ENCODE results near the gene PPFIA4. TPM values are rescaled to one million over a fixed set of nuclear protein-coding genes. Genes with fewer than 3 reads are reported as not detected.

PPFIA4 gene
- total RNA-seq, 1 donor from 2014 or later = 11.5 TPM

DNA sequence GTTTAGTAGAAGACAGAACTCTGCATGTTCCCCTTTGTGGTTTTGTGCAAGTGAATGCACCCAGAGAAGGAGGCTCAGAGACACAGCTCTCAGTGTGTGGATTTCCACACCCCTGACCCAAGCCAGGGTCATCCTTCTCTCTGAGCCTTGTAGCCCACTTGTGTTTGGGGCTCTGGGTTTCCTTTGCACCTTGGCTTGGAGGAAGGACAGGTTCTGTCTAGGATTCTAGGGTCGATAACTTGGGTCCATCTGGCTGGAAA lies 32.3 kb downstream of the PPFIA4 start:
- H3K36me3 Mint-ChIP-seq (ENCODE audit: low read depth) = peaks cover 6% of the 10 kb centered on the region

DNA sequence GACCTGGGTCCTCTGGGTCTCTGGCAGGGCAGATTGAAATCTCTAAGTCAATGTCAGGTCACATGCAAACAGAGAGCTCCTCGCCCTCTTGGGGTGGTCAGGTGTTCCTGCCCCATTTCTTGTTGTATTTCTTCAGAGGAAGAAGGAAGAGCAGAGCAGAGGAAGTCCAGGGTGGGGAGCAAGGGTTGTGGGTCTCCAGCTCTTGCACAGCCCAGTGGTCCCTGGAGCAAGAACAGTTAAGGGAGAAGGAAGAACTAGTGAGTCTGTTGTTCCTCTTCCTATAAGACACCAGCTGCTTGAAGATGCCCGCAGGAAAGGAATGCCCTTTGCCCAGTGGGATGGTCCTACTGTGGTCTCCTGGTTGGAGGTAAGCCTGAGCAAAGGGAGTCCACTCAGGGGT lies 33.2 kb downstream of the PPFIA4 start:
- H3K36me3 Mint-ChIP-seq (ENCODE audit: low read depth) = peaks cover 6% of the 10 kb centered on the region
- no peak for DNase-seq (ENCODE audit: low spot score)
- intact Hi-C loops (cut with micrococcal nuclease) = no loop called here
- H3K4me3 Mint-ChIP-seq = no peak overlapping the region
- H3K9me3 Mint-ChIP-seq = no peaks in the 10 kb centered on the region
- H3K4me1 Mint-ChIP-seq (ENCODE audit: low read depth) = no peaks in the 10 kb centered on the region
- H3K27me3 Mint-ChIP-seq (ENCODE audit: insufficient read depth) = no peaks in the 10 kb centered on the region
- H3K27ac Mint-ChIP-seq = no peak overlapping the region

More for the DNA sequence above, 32.3 kb downstream of the PPFIA4 start:
- no peak for DNase-seq (ENCODE audit: low spot score)
- intact Hi-C loops (cut with micrococcal nuclease) = no loop called here
- H3K27me3 Mint-ChIP-seq (ENCODE audit: insufficient read depth) = no peaks in the 10 kb centered on the region
- no peak overlapping the region for H3K4me3 Mint-ChIP-seq
- H3K27ac Mint-ChIP-seq = no peak overlapping the region
- H3K9me3 Mint-ChIP-seq = no peaks in the 10 kb centered on the region
- H3K4me1 Mint-ChIP-seq (ENCODE audit: low read depth) = no peaks in the 10 kb centered on the region

DNA sequence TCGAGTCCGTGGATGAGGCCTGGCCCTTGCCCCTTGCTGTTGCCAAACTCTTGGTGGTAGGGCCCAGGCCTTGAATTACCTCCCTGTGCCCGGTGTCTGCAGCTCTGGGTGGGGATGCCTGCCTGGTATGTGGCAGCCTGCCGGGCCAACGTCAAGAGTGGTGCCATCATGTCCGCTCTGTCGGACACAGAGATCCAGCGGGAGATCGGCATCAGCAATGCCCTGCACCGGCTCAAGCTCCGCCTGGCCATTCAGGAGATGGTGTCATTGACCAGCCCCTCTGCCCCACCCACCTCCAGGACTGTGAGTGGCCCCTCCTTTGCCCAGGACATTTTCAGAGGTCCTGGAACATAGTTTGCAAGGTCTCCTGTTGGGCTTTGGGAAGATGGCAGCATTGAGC lies 33.8 kb downstream of the PPFIA4 start:
- no peaks in the 10 kb centered on the region for H3K4me1 Mint-ChIP-seq (ENCODE audit: low read depth)
- no peak for DNase-seq (ENCODE audit: low spot score)
- no peaks in the 10 kb centered on the region for H3K9me3 Mint-ChIP-seq
- no peak overlapping the region for H3K4me3 Mint-ChIP-seq
- H3K27ac Mint-ChIP-seq = no peak overlapping the region
- intact Hi-C loops (cut with micrococcal nuclease) = no loop called here
- no peaks in the 10 kb centered on the region for H3K27me3 Mint-ChIP-seq (ENCODE audit: insufficient read depth)
- H3K36me3 Mint-ChIP-seq (ENCODE audit: low read depth) = peaks cover 6% of the 10 kb centered on the region

DNA sequence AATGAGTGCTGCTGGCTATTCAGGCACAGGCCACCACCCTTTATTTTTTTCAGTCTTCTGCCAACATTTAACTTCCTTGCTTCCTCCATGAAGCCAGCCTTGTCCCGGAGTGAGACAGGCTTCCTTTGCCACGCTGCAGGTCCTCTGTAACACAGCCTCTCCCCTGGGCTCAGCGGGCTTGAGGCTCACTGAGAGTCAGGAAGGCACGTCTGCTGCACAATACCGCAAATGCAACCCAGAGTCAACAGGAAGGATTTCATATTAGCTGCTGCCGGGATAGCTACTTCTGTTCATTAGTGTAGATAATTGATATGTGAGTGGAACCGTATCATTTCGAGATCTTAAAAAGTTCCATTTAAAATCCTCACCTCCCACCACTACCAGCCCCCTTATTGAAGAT lies 37.0 kb downstream of the PPFIA4 start:
- Mint-ChIP-seq H3K4me3 (no peak overlapping the region), H3K27ac (no peak overlapping the region), H3K27me3 (ENCODE audit: insufficient read depth) (no peaks in the 10 kb centered on the region), H3K36me3 (ENCODE audit: low read depth) (peaks cover 9% of the 10 kb centered on the region), H3K9me3 (no peaks in the 10 kb centered on the region), H3K4me1 (ENCODE audit: low read depth) (no peaks in the 10 kb centered on the region)
- DNase-seq (ENCODE audit: low spot score) = no peak
- intact Hi-C loops (cut with micrococcal nuclease) = no loop called here

DNA sequence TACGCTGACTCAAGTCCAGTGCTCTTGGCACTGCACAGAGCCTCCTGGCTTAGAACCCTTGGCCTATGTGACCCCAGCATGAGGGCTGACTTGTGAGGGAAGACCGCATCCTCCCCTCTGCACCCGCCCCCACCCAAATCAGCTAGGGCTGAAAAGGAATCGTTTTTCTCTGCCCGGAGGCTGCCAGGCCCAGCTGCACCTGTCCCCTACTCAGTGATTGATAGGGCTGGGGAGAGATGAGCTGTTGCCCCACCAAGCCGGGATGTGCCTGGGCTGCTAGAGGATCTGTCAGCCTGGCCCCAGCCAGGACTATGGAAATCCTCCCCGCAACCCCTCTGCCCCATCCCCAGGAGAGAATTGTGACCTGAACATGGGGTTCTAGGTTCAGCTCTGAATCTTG lies 38.9 kb downstream of the PPFIA4 start:
- Mint-ChIP-seq H3K4me1 (ENCODE audit: low read depth) (no peaks in the 10 kb centered on the region), H3K27me3 (ENCODE audit: insufficient read depth) (no peaks in the 10 kb centered on the region), H3K36me3 (ENCODE audit: low read depth) (peaks cover 9% of the 10 kb centered on the region), H3K9me3 (no peaks in the 10 kb centered on the region), H3K4me3 (no peak overlapping the region), H3K27ac (no peak overlapping the region)
- intact Hi-C loops (cut with micrococcal nuclease) = no loop called here
- no peak for DNase-seq (ENCODE audit: low spot score)

DNA sequence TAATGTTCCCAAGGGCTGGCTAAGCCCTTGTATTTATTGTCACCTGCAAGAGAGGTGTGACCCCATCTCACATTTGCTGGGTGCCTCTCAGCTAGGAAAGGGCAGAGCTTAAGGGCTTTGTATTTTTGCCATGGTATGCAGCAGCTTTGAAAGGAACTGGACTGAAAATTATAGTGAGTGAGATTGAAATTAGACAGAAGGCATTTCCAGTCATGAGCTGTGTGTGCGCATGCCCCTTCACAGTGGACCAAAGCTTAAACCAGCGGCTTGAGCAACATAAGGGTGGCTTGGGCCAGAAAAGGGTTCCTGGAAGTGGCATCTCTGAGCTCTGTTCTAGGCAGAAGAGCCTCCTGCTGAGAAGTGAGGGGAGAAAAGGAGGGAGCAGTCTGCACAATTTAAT lies 39.7 kb downstream of the PPFIA4 start:
- no peaks in the 10 kb centered on the region for H3K9me3 Mint-ChIP-seq
- H3K4me1 Mint-ChIP-seq (ENCODE audit: low read depth) = no peaks in the 10 kb centered on the region
- DNase-seq (ENCODE audit: low spot score) = no peak
- H3K4me3 Mint-ChIP-seq = no peak overlapping the region
- intact Hi-C loops (cut with micrococcal nuclease) = no loop called here
- no peaks in the 10 kb centered on the region for H3K27me3 Mint-ChIP-seq (ENCODE audit: insufficient read depth)
- H3K27ac Mint-ChIP-seq = no peak overlapping the region
- peaks cover 9% of the 10 kb centered on the region for H3K36me3 Mint-ChIP-seq (ENCODE audit: low read depth)

DNA sequence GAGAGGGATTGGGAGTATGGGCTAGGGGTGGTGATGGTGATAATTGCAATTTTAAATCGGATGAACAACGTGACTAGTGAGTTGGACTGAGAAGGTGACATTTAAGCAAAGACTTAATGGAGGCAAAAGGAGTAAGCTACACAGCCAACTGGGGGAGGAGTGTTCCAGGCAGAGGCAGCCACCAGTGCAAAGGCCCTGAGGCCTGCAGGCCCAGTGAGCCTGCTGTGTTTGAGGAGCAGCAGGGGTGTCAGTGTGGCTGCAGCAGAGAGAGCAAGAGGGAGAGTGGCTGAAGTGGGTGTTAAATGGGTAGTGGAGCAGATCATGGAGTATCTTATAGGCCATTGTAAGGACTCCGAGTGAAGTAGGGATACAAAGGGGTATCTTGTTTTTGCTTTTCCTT lies 40.7 kb downstream of the PPFIA4 start:
- intact Hi-C loops (cut with micrococcal nuclease) = no loop called here
- Mint-ChIP-seq H3K36me3 (ENCODE audit: low read depth) (peaks cover 9% of the 10 kb centered on the region), H3K9me3 (no peaks in the 10 kb centered on the region), H3K27ac (no peak overlapping the region), H3K27me3 (ENCODE audit: insufficient read depth) (no peaks in the 10 kb centered on the region), H3K4me3 (no peak overlapping the region), H3K4me1 (ENCODE audit: low read depth) (no peaks in the 10 kb centered on the region)
- no peak for DNase-seq (ENCODE audit: low spot score)

DNA sequence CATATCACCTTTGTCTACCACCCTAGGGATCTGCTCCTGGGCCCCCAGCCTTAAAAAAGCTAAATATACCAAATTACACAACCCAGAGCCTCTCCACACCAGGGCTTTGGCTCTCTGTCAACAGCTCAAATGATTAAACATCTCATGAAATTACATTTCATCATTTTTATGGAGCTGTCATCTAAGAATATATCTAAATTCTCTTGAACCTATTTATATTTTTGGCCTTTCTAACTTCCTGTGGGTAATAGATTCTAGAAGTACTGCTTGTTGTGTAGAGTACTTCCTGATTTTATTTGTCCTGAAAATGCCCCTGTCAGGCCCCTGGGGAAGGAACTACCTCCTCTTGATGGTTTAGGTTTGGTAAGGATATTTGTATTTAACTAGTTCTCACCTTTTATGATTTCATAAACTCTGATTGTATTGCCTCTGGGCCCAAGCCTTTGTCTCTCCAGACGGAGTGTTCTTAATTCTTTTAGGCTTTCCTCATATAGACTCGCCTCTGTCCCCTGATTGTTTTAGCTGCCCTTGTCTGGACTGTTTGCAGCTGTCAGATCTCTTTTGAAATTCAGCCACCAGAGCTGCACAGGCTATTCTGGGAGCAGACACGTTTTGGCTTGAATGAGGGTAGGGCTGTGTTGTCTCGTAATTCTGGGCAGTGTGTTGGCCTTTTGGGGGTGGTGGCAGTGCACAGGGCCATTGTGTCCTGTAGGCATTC lies 42.9 kb downstream of the PPFIA4 start:
- DNase-seq (ENCODE audit: low spot score) = no peak
- intact Hi-C loops (cut with micrococcal nuclease) = no loop called here
- Mint-ChIP-seq H3K4me3 (no peak overlapping the region), H3K4me1 (ENCODE audit: low read depth) (no peaks in the 10 kb centered on the region), H3K27ac (no peak overlapping the region), H3K36me3 (ENCODE audit: low read depth) (peaks cover 16% of the 10 kb centered on the region), H3K9me3 (no peaks in the 10 kb centered on the region), H3K27me3 (ENCODE audit: insufficient read depth) (no peaks in the 10 kb centered on the region)

DNA sequence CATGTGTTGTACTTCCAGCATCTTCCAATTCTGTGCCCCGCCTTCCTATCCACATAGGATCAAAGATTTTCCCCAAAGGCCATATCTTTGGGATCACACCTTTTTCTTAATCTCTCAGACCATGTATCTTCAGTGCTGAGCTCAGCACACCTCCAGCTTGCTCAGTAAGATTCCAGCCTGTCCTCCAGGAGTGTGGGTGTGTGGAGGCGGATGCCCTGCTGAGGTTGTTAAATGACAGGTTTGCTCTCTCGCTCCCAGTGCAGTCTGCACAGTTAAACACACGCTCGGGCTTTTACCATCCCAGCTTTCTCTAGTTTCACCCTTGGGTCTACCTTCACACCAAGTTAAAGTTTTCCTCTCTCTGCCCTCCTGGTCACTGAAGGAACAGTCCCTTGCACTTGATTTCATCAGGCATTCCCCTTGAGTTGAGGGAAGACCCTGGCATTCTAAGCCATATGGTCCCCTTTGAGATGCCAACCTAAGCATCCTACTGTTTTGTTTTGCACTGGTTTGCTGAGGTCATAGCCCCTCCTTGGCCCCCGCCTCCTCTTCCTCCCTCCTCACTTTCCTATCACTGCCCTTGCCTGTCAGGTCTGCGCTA lies 45.8 kb downstream of the PPFIA4 start:
- peaks cover 9% of the 10 kb centered on the region for H3K36me3 Mint-ChIP-seq (ENCODE audit: low read depth)
- no peak overlapping the region for H3K27ac Mint-ChIP-seq

DNA sequence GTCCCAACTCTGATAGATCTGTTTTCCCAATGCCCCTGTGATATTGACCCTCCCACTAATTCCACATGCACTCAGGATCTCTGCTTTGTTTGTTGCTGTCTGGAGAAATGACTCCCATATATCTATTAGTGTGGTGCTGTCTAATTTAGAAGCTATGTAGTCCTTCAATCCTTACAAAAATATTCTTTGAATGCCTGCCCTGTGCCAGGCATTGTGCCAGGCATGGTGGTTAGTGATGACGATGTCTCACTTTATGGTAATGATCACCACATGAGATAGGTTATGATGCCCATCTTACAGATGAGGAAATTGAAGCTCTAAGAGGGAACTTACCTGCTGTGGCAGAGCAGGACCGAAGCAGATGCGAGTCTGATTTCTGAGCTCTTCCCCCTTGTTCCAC lies 46.6 kb downstream of the PPFIA4 start:
- H3K36me3 Mint-ChIP-seq (ENCODE audit: low read depth) = peaks cover 9% of the 10 kb centered on the region
- H3K27ac Mint-ChIP-seq = no peak overlapping the region
- peaks cover 7% of the 10 kb centered on the region for H3K27me3 Mint-ChIP-seq (ENCODE audit: insufficient read depth)
- DNase-seq (ENCODE audit: low spot score) = no peak
- intact Hi-C loops (cut with micrococcal nuclease) = no loop called here
- H3K4me1 Mint-ChIP-seq (ENCODE audit: low read depth) = no peaks in the 10 kb centered on the region
- H3K4me3 Mint-ChIP-seq = no peak overlapping the region
- no peaks in the 10 kb centered on the region for H3K9me3 Mint-ChIP-seq

More for the DNA sequence above, 45.8 kb downstream of the PPFIA4 start:
- no peaks in the 10 kb centered on the region for H3K9me3 Mint-ChIP-seq
- H3K27me3 Mint-ChIP-seq (ENCODE audit: insufficient read depth) = peaks cover 6% of the 10 kb centered on the region
- intact Hi-C loops (cut with micrococcal nuclease) = no loop called here
- no peaks in the 10 kb centered on the region for H3K4me1 Mint-ChIP-seq (ENCODE audit: low read depth)
- no peak overlapping the region for H3K4me3 Mint-ChIP-seq
- no peak for DNase-seq (ENCODE audit: low spot score)

DNA sequence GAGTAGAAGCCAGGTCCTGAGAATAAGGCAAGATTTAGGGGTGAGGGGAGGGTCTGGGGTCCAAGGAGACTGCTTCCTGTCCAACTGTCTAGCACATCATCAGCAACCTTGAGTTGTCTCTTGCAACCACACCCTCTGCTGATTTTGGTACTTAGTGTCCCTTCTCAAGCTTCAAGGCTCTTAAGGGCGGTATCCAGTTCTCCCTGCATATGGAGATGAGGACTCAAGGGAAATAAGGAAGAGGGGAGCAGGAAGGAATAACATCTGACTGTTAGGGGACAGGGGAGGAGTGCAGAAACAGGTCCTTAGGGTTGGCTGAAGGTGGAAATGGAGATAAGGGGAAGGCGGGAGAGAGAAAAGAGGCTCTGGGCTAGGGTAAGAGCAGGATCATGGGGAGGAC lies 47.2 kb downstream of the PPFIA4 start:
- DNase-seq (ENCODE audit: low spot score) = no peak
- Mint-ChIP-seq H3K4me3 (no peak overlapping the region), H3K27me3 (ENCODE audit: insufficient read depth) (peaks cover 7% of the 10 kb centered on the region), H3K27ac (no peak overlapping the region), H3K36me3 (ENCODE audit: low read depth) (peaks cover 9% of the 10 kb centered on the region), H3K4me1 (ENCODE audit: low read depth) (no peaks in the 10 kb centered on the region), H3K9me3 (no peaks in the 10 kb centered on the region)
- intact Hi-C loops (cut with micrococcal nuclease) = no loop called here

DNA sequence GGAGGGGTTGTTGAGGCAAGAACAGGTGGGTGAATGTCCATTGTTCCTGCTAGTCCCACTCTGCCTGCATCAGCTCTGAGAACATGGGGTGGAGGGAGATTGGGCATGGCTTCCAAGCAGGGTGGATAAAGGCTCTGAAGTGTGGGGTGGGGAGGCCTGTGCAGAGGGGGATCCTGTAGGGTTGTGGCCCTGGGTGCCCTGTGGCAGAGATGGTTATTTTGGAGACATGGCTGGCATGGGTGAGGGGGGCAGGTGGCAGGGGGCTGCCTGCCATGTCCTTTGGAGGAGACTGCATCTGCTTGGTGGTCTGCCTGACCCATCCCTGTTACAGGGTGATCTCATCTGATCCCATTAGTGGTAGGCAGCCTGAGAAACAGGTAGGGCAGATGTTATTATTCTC lies 48.3 kb downstream of the PPFIA4 start:
- intact Hi-C loops (cut with micrococcal nuclease) = no loop called here
- no peak overlapping the region for H3K4me3 Mint-ChIP-seq
- H3K27ac Mint-ChIP-seq = no peak overlapping the region
- H3K9me3 Mint-ChIP-seq = no peaks in the 10 kb centered on the region
- DNase-seq (ENCODE audit: low spot score) = no peak
- no peaks in the 10 kb centered on the region for H3K4me1 Mint-ChIP-seq (ENCODE audit: low read depth)
- peaks cover 7% of the 10 kb centered on the region for H3K27me3 Mint-ChIP-seq (ENCODE audit: insufficient read depth)
- peaks cover 7% of the 10 kb centered on the region for H3K36me3 Mint-ChIP-seq (ENCODE audit: low read depth)

DNA sequence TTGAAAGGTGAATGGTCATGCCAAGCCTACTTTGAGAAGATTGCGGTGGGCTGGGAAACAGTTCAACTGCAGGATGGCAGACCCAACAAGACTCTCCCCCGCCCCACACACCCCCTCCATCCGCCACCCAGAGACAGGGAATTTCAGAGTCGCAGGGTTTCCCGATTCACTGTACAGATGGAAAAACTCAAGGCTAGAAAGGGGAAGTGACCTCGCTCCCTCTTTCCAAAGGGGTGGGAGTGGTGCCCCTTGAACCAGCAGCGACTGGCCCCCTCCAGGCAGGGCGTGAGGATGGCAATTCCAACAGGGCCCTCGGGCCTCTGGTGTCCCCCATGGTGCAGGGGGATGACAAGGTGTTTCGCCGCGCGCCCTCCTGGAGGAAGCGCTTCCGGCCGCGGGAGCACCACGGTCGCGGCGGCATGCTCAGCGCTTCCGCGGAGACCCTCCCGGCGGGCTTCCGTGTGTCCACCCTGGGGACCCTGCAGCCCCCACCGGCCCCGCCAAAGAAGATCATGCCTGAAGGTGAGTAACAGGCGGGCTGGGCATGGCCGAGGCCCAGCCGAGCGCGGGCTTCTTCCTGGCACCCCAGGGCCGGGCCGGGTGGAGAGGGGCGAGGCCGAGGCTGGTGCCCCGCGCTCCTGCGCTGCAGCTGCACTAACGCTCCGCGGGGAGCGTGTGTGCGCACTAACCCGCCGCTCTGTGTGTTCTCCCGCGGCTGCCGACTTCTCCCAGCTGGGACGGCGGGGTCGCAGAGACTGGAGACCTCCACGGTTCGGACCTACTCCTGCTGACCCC lies 49.1 kb downstream of the PPFIA4 start:
- H3K36me3 Mint-ChIP-seq (ENCODE audit: low read depth) = peaks cover 7% of the 10 kb centered on the region
- no peak overlapping the region for H3K27ac Mint-ChIP-seq
- peaks cover 7% of the 10 kb centered on the region for H3K27me3 Mint-ChIP-seq (ENCODE audit: insufficient read depth)
- no peaks in the 10 kb centered on the region for H3K9me3 Mint-ChIP-seq
- intact Hi-C loops (cut with micrococcal nuclease) = no loop called here
- H3K4me1 Mint-ChIP-seq (ENCODE audit: low read depth) = no peaks in the 10 kb centered on the region
- no peak for DNase-seq (ENCODE audit: low spot score)
- H3K4me3 Mint-ChIP-seq = no peak overlapping the region
